Right atrium auricular region (tissue), 2 donors: ENCODE data around the gene EFL1. TPM values are rescaled to one million over a fixed set of nuclear protein-coding genes. Genes with fewer than 3 reads are reported as not detected.
"Not testable (repeated sequence)": the region's sequence is repeated elsewhere in the genome, so short reads cannot be mapped to it uniquely, and the experiment has no call there.

Experiments used
- DNase-seq: peaks from one replicate; pipeline ENCODE4 v3.0.0-alpha.2; 2019; ENCODE audit warnings: low spot score
- H3K27ac ChIP-seq, 2 donors: fragments of 200-600 bp; sonication (generic); 1 replicate in 1 of 2; 2 replicates in 1 of 2; pipeline ENCODE4 v1.5.1; 2016 to 2019
- H3K27me3 ChIP-seq, 2 donors: fragments of 200-600 bp; sonication (generic); one replicate each; pipeline versions ENCODE4 v1.5.1 to v1.6.0; 2017 to 2019
- H3K36me3 ChIP-seq: fragments of 200-600 bp; sonication (generic); one replicate; pipeline ENCODE4 v1.5.1; 2016
- H3K4me1 ChIP-seq, 2 donors: fragments of 200-600 bp; sonication (generic); one replicate each; pipeline versions ENCODE4 v1.5.1 to v1.6.0; 2017 to 2019
- H3K4me3 ChIP-seq, 2 donors: fragments of 200-600 bp; sonication (generic); 1 replicate in 1 of 2; 2 replicates in 1 of 2; pipeline ENCODE4 v1.5.1; 2017 to 2019; ENCODE audit warnings: mild to moderate bottlenecking in 1 of 2, moderate library complexity in 1 of 2
- H3K9me3 ChIP-seq, 2 donors: fragments of 200-600 bp; sonication (generic); one replicate each; pipeline ENCODE4 v1.5.1; 2019
- CTCF ChIP-seq, 2 donors: fragments of 200-600 bp; sonication (generic); IDR thresholded peaks; one replicate each; pipeline ENCODE4 v1.5.1; 2019; ENCODE audit warnings: antibody characterized with exemption in 2 of 2
- total RNA-seq, 2 donors: library from RNA; depleted of rRNA; stranded (reverse); fragments of >200 nt; gene quantifications; one replicate each; pipeline ENCODE4 v1.1.0, GENCODE V29; 2016

EFL1 gene
- total RNA-seq, 2 donors from 2014 or later, result 11.0 to 14.2 TPM

DNA sequence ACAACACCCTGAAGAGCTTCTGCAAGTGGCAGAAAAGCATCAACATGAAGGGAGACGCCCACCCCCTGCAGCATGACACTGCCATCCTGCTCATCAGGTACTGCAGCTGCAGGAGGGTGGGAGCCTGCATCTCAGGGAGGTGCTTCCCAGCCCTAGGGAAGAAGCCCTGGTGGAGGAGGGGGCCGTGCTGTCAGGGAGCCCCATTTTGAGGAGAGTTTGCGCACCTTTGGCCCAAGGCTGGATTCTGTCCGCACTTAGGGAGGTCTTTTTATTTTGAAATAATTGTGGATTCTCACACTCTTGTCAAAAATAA lies 42.2 kb upstream of the EFL1 start:
- Histone ChIP-seq H3K4me3 (no peak overlapping the region), H3K9me3 (no peaks in the 10 kb centered on the region), H3K27me3 (no peaks in the 10 kb centered on the region), H3K4me1 (peaks cover 0 to 16% of the 10 kb centered on the region in 2 donors), H3K27ac (peak overlapping the region in 1 of 2 donors; percentile 5), H3K36me3 (no peaks in the 10 kb centered on the region)
- DNase-seq, result no peak
- TF ChIP-seq CTCF (IDR thresholded peaks at IDR 0.05), result no peak

DNA sequence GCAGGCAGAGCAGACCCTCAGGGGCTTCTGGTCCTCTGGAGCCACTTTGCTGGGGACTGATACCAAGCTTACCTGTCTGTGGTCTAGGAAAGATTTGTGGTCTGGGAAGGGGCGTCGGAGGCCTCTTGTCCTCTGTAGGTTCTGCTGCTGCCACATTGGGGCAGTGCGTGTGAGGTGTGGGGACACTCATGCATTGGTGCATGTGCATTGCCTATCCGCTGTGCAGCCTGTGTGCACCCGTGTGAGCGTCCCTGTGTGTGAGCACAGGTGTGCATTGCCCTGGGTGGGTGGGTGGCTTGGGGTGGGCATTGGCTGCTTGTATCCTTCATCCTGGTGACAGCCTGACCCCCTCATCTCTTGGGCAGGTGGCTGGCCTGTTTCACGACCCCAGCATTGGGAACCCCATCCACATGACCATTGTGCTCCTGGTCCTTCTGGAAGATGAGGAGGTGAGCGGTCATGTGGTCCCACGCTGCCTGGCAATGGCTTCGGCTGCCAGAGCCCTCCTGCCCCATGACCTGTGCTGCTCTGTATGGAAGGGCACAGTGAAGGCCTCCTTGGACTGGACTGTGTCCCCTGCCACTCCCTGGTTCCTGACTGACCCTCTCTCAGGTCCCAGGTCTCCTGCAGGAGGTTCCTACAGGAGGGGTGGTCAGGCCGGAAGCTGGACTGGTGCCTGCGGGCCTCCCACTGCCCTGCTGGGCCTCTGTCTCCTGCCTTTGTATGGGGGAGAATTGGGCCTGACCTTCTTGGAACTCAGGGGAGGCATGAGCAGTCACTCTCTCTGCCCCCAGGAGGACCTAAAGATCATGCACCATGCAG lies 41.6 kb upstream of the EFL1 start:
- peak overlapping the region in 1 of 2 donors; percentile 5 for H3K27ac ChIP-seq
- no peak for TF ChIP-seq CTCF (IDR thresholded peaks at IDR 0.05)
- H3K4me1 ChIP-seq, result peaks cover 0 to 16% of the 10 kb centered on the region in 2 donors
- H3K27me3 ChIP-seq, result no peaks in the 10 kb centered on the region
- H3K36me3 ChIP-seq, result no peaks in the 10 kb centered on the region
- peak; percentile 34 for DNase-seq
- no peak overlapping the region for H3K4me3 ChIP-seq
- no peaks in the 10 kb centered on the region for H3K9me3 ChIP-seq

- peak overlapping the region; percentile 70 to 79 for H3K27ac ChIP-seq
- no peak overlapping the region for H3K4me3 ChIP-seq
- no peaks in the 10 kb centered on the region for H3K27me3 ChIP-seq
- no peak for TF ChIP-seq CTCF (IDR thresholded peaks at IDR 0.05)
- H3K4me1 ChIP-seq, result peaks cover 0 to 16% of the 10 kb centered on the region in 2 donors
- no peak for DNase-seq
- no peaks in the 10 kb centered on the region for H3K36me3 ChIP-seq
- no peaks in the 10 kb centered on the region for H3K9me3 ChIP-seq
These were observed 38.9 kb upstream of the EFL1 start for GRCh38 chr15:82301296-82302016.

DNA sequence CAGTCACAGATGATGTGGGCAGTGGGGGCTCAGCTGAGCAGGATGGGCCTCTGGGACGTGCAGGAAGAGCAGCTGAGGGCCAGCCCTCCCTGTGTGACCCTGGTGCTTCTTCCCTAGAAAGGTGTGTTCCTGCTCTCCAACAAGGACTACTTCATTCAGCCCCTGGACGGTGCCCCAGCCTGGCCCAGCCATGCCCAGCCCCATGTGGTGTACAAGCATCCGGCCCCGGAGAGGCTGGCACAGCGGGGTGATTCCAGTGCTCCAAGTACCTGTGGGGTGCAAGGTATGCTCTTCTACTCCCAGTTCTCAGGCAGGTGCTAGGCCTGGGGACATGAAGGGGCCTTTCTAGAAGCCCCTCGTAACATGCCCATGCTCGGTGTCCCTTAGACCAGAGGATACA lies 38.3 kb upstream of the EFL1 start:
- DNase-seq, result no peak
- H3K9me3 ChIP-seq, result no peaks in the 10 kb centered on the region
- no peak for TF ChIP-seq CTCF (IDR thresholded peaks at IDR 0.05)
- H3K27ac ChIP-seq, result peak overlapping the region; percentile 70 to 79
- H3K36me3 ChIP-seq, result no peaks in the 10 kb centered on the region
- H3K27me3 ChIP-seq, result no peaks in the 10 kb centered on the region
- H3K4me3 ChIP-seq, result no peak overlapping the region
- H3K4me1 ChIP-seq, result peaks cover 0 to 16% of the 10 kb centered on the region in 2 donors

GRCh38 chr15:82300326-82300725 lies 37.8 kb upstream of the EFL1 start:
- H3K27me3 ChIP-seq, H3K9me3 ChIP-seq, H3K4me3 ChIP-seq, H3K36me3 ChIP-seq, DNase-seq: not testable (repeated sequence)
- peaks cover 0 to 13% of the 10 kb centered on the region in 2 donors for H3K4me1 ChIP-seq
- H3K27ac ChIP-seq, result peak overlapping the region; percentile 70 to 79

DNA sequence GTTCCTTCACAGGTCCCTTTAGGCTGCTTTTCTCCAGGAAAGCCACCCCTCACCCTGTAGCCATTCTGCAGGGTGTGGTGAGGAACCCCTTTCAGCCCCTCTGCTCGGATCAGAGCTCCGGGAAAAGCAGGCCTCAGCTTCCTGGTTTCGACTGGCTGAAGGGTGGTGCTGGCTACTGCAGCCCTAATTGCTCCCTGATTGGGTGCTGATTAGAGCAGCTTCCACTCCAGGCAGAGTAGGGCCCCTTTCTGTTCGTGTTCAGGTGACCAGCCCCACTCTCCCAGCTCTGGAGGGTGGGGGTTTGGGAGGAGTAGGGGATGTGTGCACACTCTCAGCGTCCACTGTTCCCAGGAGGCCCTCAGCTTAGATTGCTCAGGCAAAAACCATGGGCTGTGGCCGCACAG lies 37.0 kb upstream of the EFL1 start:
- Histone ChIP-seq H3K27ac (peak overlapping the region in 1 of 2 donors; percentile 43), H3K4me1 (peaks cover 0 to 13% of the 10 kb centered on the region in 2 donors)
- not testable (repeated sequence) for H3K27me3 ChIP-seq, DNase-seq, H3K4me3 ChIP-seq, H3K36me3 ChIP-seq, H3K9me3 ChIP-seq
